Skeletal muscle tissue (tissue), 4 donors: ENCODE data around the gene ZNF816. TPM values are rescaled to one million over a fixed set of nuclear protein-coding genes. Genes with fewer than 3 reads are reported as not detected.

Source experiments
- H3K27ac ChIP-seq: one replicate; pipeline ENCODE4 v1.7.0; 2013; ENCODE audit warnings: mild to moderate bottlenecking, low read depth, low read length, inconsistent platforms
- H3K27me3 ChIP-seq, 3 donors: one replicate each; pipeline ENCODE4 v1.7.0; 2013; ENCODE audit warnings: low read length in 3 of 3; ENCODE audit not compliant: control insufficient read depth in 3 of 3, insufficient read depth in 3 of 3
- H3K36me3 ChIP-seq, 3 donors: one replicate each; pipeline ENCODE4 v1.7.0; 2013; ENCODE audit warnings: low read length in 3 of 3; ENCODE audit not compliant: control insufficient read depth in 3 of 3, insufficient read depth in 3 of 3
- H3K4me1 ChIP-seq, 3 donors: one replicate each; pipeline ENCODE4 v1.7.0; 2013; ENCODE audit warnings: low read length in 3 of 3, mild to moderate bottlenecking in 3 of 3; ENCODE audit not compliant: control insufficient read depth in 3 of 3, insufficient read depth in 3 of 3
- H3K4me3 ChIP-seq, 3 donors: one replicate each; pipeline ENCODE4 v1.7.0; 2013; ENCODE audit warnings: low read length in 3 of 3
- H3K9ac ChIP-seq, 3 donors: one replicate each; pipeline ENCODE4 v1.7.0; 2013; ENCODE audit warnings: low read length in 3 of 3, mild to moderate bottlenecking in 3 of 3, moderate library complexity in 2 of 3, low read depth in 1 of 3
- H3K9me3 ChIP-seq, 3 donors: one replicate each; pipeline ENCODE4 v1.7.0; 2013; ENCODE audit warnings: low read length in 3 of 3; ENCODE audit not compliant: control insufficient read depth in 3 of 3
- total RNA-seq: library from RNA; depleted of rRNA; stranded (reverse); fragments of >200 nt; gene quantifications from one replicate; pipeline ENCODE4 v1.2.3, GENCODE V29; 2014
- donor health status: Osteomylitis.

Gene ZNF816
- 6.8 TPM for total RNA-seq

- Histone ChIP-seq H3K36me3 (peaks cover 0 to 13% (median 3%) of the 10 kb centered on the region in 3 donors), H3K9ac (peak within 1 kb of the TSS; percentile 73 to 82 (median 79)), H3K27me3 (no peaks in the 10 kb centered on the region), H3K9me3 (peaks cover 0 to 14% (median 2%) of the 10 kb centered on the region in 3 donors), H3K4me3 (peak within 1 kb of the TSS; percentile 77 to 82 (median 81)), H3K27ac (peak within 1 kb of the TSS; percentile 62), H3K4me1 (peaks cover 5 to 14% (median 6%) of the 10 kb centered on the region in 3 donors)
Observed at GRCh38 chr19:52962394-52963246, at the start of gene ZNF816. TSS of gene ZNF816 (minus strand) at chr19:52962881. CDS start at chr19:52956089, 6,792 bp downstream.

DNA sequence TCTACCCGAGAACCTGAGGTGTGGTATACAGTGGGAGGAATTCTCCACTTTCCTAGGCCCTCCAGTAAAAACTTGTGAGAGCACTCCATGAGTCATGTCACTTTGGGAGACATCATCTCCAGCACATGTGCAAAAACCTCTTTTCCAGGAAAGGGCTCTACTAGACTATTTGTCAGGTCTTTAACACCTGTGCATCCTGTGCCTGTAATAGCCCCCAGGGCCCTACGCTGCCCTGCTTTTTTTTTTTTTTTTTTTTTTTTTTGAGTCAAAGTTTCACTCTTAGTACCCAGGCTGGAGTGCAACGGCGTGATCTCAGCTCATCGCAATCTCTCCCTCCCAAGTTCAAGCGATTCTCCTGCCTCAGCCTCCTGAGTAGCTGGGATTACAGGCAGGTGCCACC is 49.3 kb upstream of the ZNF816 start:
- Histone ChIP-seq H3K9ac (no peak overlapping the region), H3K4me1 (no peaks in the 10 kb centered on the region), H3K36me3 (no peaks in the 10 kb centered on the region), H3K9me3 (peaks cover 0 to 3% (median 0%) of the 10 kb centered on the region in 3 donors), H3K27ac (no peak overlapping the region), H3K4me3 (no peak overlapping the region), H3K27me3 (no peaks in the 10 kb centered on the region)

DNA sequence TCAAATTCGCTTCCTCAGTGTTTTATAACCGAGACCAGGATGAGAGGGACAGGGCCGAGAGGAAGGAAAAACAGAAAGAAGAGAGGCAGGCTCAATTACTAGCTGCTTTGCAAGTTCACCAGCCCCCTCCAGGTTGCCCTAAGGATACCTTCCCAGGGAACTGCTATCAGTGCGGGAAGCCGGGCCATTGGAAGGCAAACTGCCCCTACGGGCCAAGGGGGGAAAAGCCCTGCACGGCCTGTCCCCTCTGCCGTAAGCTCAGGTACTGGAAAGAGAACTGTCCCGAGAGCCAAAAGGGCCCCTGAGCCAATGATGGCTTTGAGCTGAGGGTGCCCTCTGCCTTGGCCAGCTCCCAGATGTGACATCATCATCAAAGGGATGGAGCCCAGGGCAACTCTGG is 47.8 kb upstream of the ZNF816 start:
- H3K4me3 ChIP-seq: no peak overlapping the region
- no peaks in the 10 kb centered on the region for H3K9me3 ChIP-seq
- H3K4me1 ChIP-seq: no peaks in the 10 kb centered on the region
- H3K9ac ChIP-seq: no peak overlapping the region
- H3K36me3 ChIP-seq: no peaks in the 10 kb centered on the region
- no peak overlapping the region for H3K27ac ChIP-seq
- no peaks in the 10 kb centered on the region for H3K27me3 ChIP-seq

DNA sequence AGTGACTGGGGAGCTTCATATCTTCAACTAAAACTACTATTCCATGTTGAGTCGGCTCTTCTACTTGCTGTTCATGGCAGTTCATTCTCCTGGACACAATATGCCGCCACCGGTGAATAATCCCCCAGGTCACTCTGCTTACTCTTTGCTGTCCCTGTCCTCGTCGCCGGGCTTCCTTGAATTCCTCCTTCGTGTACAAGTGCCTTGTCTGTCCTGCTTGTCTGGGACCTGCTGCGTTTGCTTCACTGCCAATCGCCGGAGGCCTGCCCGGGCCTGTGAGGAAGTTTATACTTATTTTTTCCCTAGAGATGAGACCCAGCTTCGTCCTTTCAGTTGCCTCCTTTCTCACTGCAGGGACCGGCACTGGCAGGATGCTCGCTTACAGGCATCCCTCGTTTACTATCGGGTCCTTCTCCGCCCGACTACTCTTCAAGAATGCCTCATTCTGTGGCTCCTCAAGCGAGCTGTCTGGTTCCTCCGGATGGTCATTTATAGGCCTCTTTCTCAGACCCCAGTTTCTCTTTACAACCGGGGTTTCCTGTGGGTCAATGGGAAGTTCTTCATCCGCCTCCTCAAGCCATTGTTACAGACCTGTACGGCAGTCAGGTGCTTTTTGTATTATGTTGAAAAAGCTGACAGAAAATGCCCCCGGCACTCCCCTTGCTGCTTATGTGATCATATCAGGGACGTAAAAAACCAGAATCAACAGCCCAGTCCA is 45.5 kb upstream of the ZNF816 start:
- Histone ChIP-seq H3K27ac (no peak overlapping the region), H3K4me3 (no peak overlapping the region), H3K27me3 (no peaks in the 10 kb centered on the region)

GRCh38 chr19:53007606-53008005 is 44.9 kb upstream of the ZNF816 start:
- no peak overlapping the region for H3K27ac ChIP-seq
- H3K36me3 ChIP-seq: no peaks in the 10 kb centered on the region
- H3K27me3 ChIP-seq: no peaks in the 10 kb centered on the region
- no peak overlapping the region for H3K9ac ChIP-seq
- H3K9me3 ChIP-seq: peaks cover 0 to 3% (median 0%) of the 10 kb centered on the region in 3 donors
- no peak overlapping the region for H3K4me3 ChIP-seq
- H3K4me1 ChIP-seq: no peaks in the 10 kb centered on the region

More for the DNA sequence above, 45.5 kb upstream of the ZNF816 start:
- Histone ChIP-seq H3K9me3 (peaks cover 0 to 3% (median 0%) of the 10 kb centered on the region in 3 donors), H3K36me3 (no peaks in the 10 kb centered on the region), H3K9ac (no peak overlapping the region), H3K4me1 (no peaks in the 10 kb centered on the region)

GRCh38 chr19:53007200-53007599 is 44.5 kb upstream of the ZNF816 start:
- H3K27me3 ChIP-seq: no peaks in the 10 kb centered on the region
- no peaks in the 10 kb centered on the region for H3K4me1 ChIP-seq
- peaks cover 0 to 3% (median 0%) of the 10 kb centered on the region in 3 donors for H3K9me3 ChIP-seq
- H3K4me3 ChIP-seq: no peak overlapping the region
- no peaks in the 10 kb centered on the region for H3K36me3 ChIP-seq
- no peak overlapping the region for H3K27ac ChIP-seq
- no peak overlapping the region for H3K9ac ChIP-seq

DNA sequence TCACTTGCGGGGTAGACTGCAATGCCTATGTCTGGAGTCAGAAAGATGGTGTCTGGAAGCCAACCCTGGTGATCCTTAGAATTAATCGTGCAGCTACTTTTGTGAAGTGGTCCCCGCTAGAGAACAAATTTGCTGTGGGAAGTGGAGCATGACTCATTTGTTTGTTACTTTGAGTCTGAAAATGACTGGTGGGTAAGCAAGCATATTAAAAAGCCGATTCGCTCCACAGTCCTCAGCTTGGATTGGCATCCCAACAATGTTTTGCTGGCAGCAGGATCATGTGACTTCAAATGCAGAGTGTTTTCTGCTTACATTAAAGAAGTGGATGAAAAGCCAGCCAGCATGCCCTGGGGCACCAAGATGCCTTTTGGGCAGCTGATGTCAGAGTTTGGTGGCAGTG is 41.6 kb upstream of the ZNF816 start:
- Histone ChIP-seq H3K36me3 (no peaks in the 10 kb centered on the region), H3K9me3 (peaks cover 0 to 3% (median 0%) of the 10 kb centered on the region in 3 donors), H3K9ac (no peak overlapping the region), H3K27ac (no peak overlapping the region), H3K4me1 (no peaks in the 10 kb centered on the region), H3K27me3 (no peaks in the 10 kb centered on the region), H3K4me3 (no peak overlapping the region)

DNA sequence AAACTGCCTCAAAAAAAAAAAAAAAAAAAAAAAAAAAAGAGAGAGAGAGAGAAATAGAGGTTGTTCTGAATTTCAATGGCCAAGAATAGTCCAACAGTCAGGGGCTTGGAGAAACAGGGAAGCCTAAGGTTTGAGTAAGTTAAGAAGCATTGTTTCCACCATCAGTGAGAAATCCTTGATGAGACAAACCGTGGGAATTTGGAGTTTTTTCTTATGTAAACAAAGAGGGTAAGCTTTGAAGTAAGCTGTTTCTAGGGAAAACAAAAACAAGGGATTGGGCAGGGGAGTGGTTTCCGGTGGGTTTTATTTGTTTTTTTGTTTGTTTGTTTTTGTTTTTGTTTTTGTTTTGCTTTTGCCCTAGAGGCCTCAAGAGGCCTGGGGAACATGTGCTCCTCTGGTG is 39.8 kb upstream of the ZNF816 start:
- Histone ChIP-seq H3K27me3 (no peaks in the 10 kb centered on the region), H3K4me1 (no peaks in the 10 kb centered on the region), H3K9me3 (peaks cover 0 to 3% (median 0%) of the 10 kb centered on the region in 3 donors), H3K4me3 (no peak overlapping the region), H3K27ac (no peak overlapping the region), H3K9ac (no peak overlapping the region), H3K36me3 (no peaks in the 10 kb centered on the region)

DNA sequence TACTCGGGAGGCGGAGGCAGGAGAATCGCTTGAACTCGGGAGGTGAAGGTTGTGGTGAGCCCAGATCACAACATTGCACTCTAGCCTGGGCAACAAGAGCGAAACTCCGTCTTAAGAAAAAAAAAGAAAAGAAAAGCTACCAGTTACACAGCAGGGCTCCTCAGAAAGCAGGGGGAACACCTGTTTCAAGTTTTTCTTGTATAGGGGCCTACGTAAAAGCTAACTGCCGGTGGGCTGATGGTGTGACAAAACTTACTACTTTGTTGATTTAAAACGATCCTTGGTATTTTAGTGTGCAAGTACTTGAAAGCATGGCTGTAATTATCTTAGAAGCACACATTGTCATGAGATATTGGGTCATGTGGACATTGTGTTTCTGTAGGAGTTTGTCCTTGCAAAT is 35.3 kb upstream of the ZNF816 start:
- Histone ChIP-seq H3K9ac (no peak overlapping the region), H3K27ac (no peak overlapping the region), H3K4me1 (no peaks in the 10 kb centered on the region), H3K9me3 (peaks cover 0 to 3% (median 0%) of the 10 kb centered on the region in 3 donors), H3K4me3 (no peak overlapping the region), H3K36me3 (no peaks in the 10 kb centered on the region), H3K27me3 (no peaks in the 10 kb centered on the region)

- Histone ChIP-seq H3K4me1 (peaks cover 0 to 2% (median 0%) of the 10 kb centered on the region in 3 donors), H3K36me3 (no peaks in the 10 kb centered on the region), H3K27ac (no peak overlapping the region)
Observed at GRCh38 chr19:52995711-52996110, 33.0 kb upstream of the ZNF816 start.

More at GRCh38 chr19:52995711-52996110, 33.0 kb upstream of the ZNF816 start:
- H3K9ac ChIP-seq: no peak overlapping the region
- H3K9me3 ChIP-seq: peaks cover 0 to 3% (median 0%) of the 10 kb centered on the region in 3 donors
- no peaks in the 10 kb centered on the region for H3K27me3 ChIP-seq
- H3K4me3 ChIP-seq: no peak overlapping the region
